ENCODE measurements around the gene LGALS9. TPM values are rescaled to one million over a fixed set of nuclear protein-coding genes. Genes with fewer than 3 reads are reported as not detected.

The LGALS9 gene
- total RNA-seq, 2 donors from 2014 or later = 6.3 to 21.3 TPM

DNA sequence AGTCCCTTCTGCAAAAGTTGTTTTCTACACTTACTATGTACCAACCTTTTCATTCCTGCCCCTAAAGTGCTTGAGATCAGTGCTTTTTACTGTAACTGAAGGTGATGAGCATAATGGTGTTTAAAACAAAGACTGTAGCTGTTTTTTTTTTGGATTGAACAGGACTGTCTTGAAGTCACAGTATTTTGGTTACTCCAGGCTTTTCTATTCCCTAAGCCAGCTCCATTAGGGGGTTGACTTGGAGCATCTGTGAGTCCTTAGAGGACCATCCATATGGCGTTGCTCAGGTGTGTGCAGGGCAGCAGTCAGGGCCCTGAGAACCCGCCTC is 29.0 kb upstream of the LGALS9 start:
- intact Hi-C loops (cut with DNase I) = loop anchor here (10.0 kb wide), 2 partner anchors 53 to 367 kb away; no protein-coding TSS in a partner anchor
- Histone ChIP-seq H3K4me3 (no peak overlapping the region), H3K27ac (peak overlapping the region in 1 of 4 donors; percentile 17), H3K9me3 (no peaks in the 10 kb centered on the region), H3K27me3 (no peaks in the 10 kb centered on the region), H3K4me1 (peaks cover 21% of the 10 kb centered on the region), H3K36me3 (replicated peaks in 1 of 2; ENCODE audit: insufficient read depth in 1 of 2, low read depth in 2 of 2) (peaks cover 4 to 35% of the 10 kb centered on the region in 2 donors)
- ATAC-seq (no peak), DNase-seq (no peak)
- TF ChIP-seq POLR2A (IDR thresholded peaks at IDR 0.05) = no peak
- TF ChIP-seq, protein P1, sequence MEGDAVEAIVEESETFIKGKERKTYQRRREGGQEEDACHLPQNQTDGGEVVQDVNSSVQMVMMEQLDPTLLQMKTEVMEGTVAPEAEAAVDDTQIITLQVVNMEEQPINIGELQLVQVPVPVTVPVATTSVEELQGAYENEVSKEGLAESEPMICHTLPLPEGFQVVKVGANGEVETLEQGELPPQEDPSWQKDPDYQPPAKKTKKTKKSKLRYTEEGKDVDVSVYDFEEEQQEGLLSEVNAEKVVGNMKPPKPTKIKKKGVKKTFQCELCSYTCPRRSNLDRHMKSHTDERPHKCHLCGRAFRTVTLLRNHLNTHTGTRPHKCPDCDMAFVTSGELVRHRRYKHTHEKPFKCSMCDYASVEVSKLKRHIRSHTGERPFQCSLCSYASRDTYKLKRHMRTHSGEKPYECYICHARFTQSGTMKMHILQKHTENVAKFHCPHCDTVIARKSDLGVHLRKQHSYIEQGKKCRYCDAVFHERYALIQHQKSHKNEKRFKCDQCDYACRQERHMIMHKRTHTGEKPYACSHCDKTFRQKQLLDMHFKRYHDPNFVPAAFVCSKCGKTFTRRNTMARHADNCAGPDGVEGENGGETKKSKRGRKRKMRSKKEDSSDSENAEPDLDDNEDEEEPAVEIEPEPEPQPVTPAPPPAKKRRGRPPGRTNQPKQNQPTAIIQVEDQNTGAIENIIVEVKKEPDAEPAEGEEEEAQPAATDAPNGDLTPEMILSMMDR (IDR thresholded peaks at IDR 0.05) = no peak
- WGBS, 2 donors = 32 to 44% methylated on average over 2 of the region's 2 CpGs

DNA sequence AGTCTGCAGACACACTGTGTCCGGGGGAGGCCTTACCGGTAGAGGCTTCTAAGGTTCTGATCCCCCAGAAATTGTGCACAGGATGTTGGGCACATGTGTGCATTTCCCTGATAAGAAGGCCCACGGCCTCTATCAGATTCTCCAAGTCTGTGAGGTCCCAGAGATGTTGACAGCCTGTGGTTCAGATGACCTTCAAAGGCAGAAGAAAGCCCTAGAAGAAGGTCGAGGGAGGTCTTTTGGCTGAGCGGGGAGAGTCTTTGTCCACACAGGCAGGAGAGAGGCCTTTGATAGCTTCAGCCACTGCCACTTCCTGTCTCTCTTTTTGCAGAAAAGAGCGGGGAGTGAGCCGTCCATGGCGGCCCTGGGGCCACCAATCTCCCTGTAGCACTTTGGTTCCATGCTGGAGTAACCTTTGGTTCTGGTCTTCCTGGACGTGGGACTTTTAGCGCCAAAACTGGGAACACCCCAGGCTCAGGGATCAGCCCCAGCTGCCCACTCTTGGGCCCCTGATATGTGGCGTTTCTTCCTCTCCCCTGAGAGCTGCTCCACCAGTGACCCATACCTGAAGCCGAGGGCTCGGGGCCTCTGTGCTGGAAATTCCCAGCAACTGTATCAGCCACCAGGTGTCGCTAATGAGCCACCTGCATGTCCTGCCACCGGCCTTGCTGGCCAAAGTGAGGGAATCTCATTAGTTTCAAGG is 28.1 kb upstream of the LGALS9 start:
- H3K27ac ChIP-seq = peak overlapping the region in 2 of 4 donors; percentile 8 to 14
- peaks cover 21% of the 10 kb centered on the region for H3K4me1 ChIP-seq
- H3K9me3 ChIP-seq = no peaks in the 10 kb centered on the region
- no peak overlapping the region for H3K4me3 ChIP-seq
- intact Hi-C loops (cut with DNase I) = loop anchor here (10.0 kb wide), 2 partner anchors 52 to 368 kb away; no protein-coding TSS in a partner anchor
- ATAC-seq (peak; percentile 65), DNase-seq (peak; percentile 78 to 84 (median 83))
- TF ChIP-seq, protein P1 (IDR thresholded peaks at IDR 0.05) = peak; percentile 82 to 96 (median 85)
- no peak for TF ChIP-seq POLR2A (IDR thresholded peaks at IDR 0.05)
- H3K36me3 ChIP-seq (replicated peaks in 1 of 2; ENCODE audit: insufficient read depth in 1 of 2, low read depth in 2 of 2) = peaks cover 4 to 34% of the 10 kb centered on the region in 2 donors
- H3K27me3 ChIP-seq = no peaks in the 10 kb centered on the region
- 42 to 66% methylated on average over 10 to 15 of the region's 15 CpGs for WGBS, 2 donors

DNA sequence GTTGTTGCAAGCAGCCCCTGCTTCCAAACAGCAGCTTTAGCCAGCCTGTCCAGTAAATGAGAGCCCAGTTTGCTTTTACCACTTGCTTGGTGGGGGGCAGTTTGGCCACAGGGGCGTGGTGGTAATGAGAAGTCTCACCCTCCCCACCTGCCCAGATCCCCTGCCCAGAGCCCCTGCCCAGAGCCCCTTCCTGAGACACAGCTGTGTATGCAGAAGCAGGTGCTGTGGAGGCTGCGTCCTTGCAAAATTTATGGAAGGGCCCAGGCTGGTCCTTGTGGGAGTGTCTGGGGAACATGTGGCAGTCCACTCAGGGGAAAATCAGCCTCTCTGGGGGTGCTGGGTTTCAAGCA is 27.6 kb upstream of the LGALS9 start:
- TF ChIP-seq POLR2A (IDR thresholded peaks at IDR 0.05) = no peak
- TF ChIP-seq, protein P1 (IDR thresholded peaks at IDR 0.05) = no peak
- H3K36me3 ChIP-seq (replicated peaks in 1 of 2; ENCODE audit: insufficient read depth in 1 of 2, low read depth in 2 of 2) = peaks cover 4 to 37% of the 10 kb centered on the region in 2 donors
- ATAC-seq = no peak
- intact Hi-C loops (cut with DNase I) = loop anchor here (10.0 kb wide), 2 partner anchors 51 to 369 kb away; no protein-coding TSS in a partner anchor
- WGBS, 2 donors = 73 to 86% methylated on average over 1 to 2 of the region's 2 CpGs
- no peak overlapping the region for H3K4me3 ChIP-seq
- H3K27ac ChIP-seq = peak overlapping the region in 1 of 4 donors; percentile 14
- peaks cover 21% of the 10 kb centered on the region for H3K4me1 ChIP-seq
- DNase-seq = no peak
- H3K27me3 ChIP-seq = no peaks in the 10 kb centered on the region
- H3K9me3 ChIP-seq = no peaks in the 10 kb centered on the region

- DNase-seq (peak in 1 of 4 donors; percentile 55), ATAC-seq (no peak)
- Histone ChIP-seq H3K36me3 (replicated peaks in 1 of 2; ENCODE audit: insufficient read depth in 1 of 2, low read depth in 2 of 2) (peaks cover 4 to 40% of the 10 kb centered on the region in 2 donors), H3K4me3 (no peak overlapping the region), H3K27me3 (no peaks in the 10 kb centered on the region), H3K27ac (peak overlapping the region in 1 of 4 donors; percentile 11), H3K9me3 (no peaks in the 10 kb centered on the region), H3K4me1 (peaks cover 21% of the 10 kb centered on the region)
- no peak for TF ChIP-seq POLR2A (IDR thresholded peaks at IDR 0.05)
- TF ChIP-seq, protein P1 (IDR thresholded peaks at IDR 0.05) = no peak
- intact Hi-C loops (cut with DNase I) = loop anchor here (10.0 kb wide), 2 partner anchors 51 to 369 kb away; no protein-coding TSS in a partner anchor
- WGBS, 2 donors = 78 to 87% methylated on average over 17 to 22 of the region's 22 CpGs
Observed at GRCh38 chr17:27603880-27604794, 26.9 kb upstream of the LGALS9 start.

Data from body of pancreas (tissue), 4 donors.